IMR-90 (cell line): Measurements from ENCODE around the gene SAA4. TPM values are rescaled to one million over a fixed set of nuclear protein-coding genes. Genes with fewer than 3 reads are reported as not detected.
"Not testable (repeated sequence)": the region's sequence is repeated elsewhere in the genome, so short reads cannot be mapped to it uniquely, and the experiment has no call there.

Source experiments
- ATAC-seq: fragments of 200-7000 bp; cut with Tn5 transposase; 2 replicates; pipeline ENCODE4 v1.9.1; 2020; ENCODE audit warnings: low read depth, mild to moderate bottlenecking, moderate library complexity
- BruUV-seq: library from RNA; stranded (reverse); fragments of 400-500 nt; replicated peaks from 2 replicates; lab custom pipeline; 2021; lab: Mats Ljungman, UMichigan
- CTCF ChIA-PET: fragments of 300-600 bp; formaldehyde crosslinking; extraction: SDS; loops from one replicate; lab custom pipeline; 2021; ENCODE audit warnings: antibody characterized with exemption; lab: Yijun Ruan, JAX
- POLR2A ChIA-PET: fragments of 300-600 bp; sonication (Branson Sonifier 250); formaldehyde crosslinking; loops from one replicate; lab custom pipeline; 2022; ENCODE audit warnings: antibody characterized with exemption; ENCODE audit not compliant: unreplicated experiment; lab: Charles Lee
- DNase-seq: peaks from one replicate; pipeline ENCODE4 v3.0.0; 2013
- H2AFZ ChIP-seq: replicated peaks from 2 replicates; pipeline ENCODE3; 2013; ENCODE audit warnings: low read length, mild to moderate bottlenecking; ENCODE audit not compliant: poor library complexity
- H2AK5ac ChIP-seq: 2 replicates; pipeline ENCODE4 v1.6.1; 2013; ENCODE audit warnings: low read depth, low read length, inconsistent platforms
- H2AK9ac ChIP-seq: replicated peaks from 2 replicates; pipeline ENCODE3; 2013; ENCODE audit warnings: mild to moderate bottlenecking, low read depth, low read length, moderate library complexity; ENCODE audit not compliant: poor library complexity
- H2BK120ac ChIP-seq: 2 replicates; pipeline ENCODE4 v1.6.1; 2013; ENCODE audit warnings: low read depth, low read length, inconsistent platforms
- H2BK15ac ChIP-seq: 3 replicates; pipeline ENCODE4 v1.6.1; 2013; ENCODE audit warnings: low read depth, low read length, inconsistent platforms
- H2BK20ac ChIP-seq: 2 replicates; pipeline ENCODE4 v1.6.1; 2013; ENCODE audit warnings: low read depth, mild to moderate bottlenecking, inconsistent platforms, low read length, moderate library complexity
- H2BK5ac ChIP-seq: 2 replicates; pipeline ENCODE4 v1.6.1; 2013; ENCODE audit warnings: mild to moderate bottlenecking, low read depth, low read length, inconsistent platforms; ENCODE audit not compliant: poor library complexity, severe bottlenecking
- H3K14ac ChIP-seq: replicated peaks from 2 replicates; pipeline ENCODE4 v1.6.1; 2013; ENCODE audit warnings: low read depth, low read length, inconsistent platforms
- H3K18ac ChIP-seq: 2 replicates; pipeline ENCODE4 v1.6.1; 2013; ENCODE audit warnings: low read depth, low read length, control low read depth
- H3K23ac ChIP-seq: 2 replicates; pipeline ENCODE4 v1.6.1; 2013; ENCODE audit warnings: low read depth, low read length, inconsistent platforms
- H3K27ac ChIP-seq: 2 replicates; pipeline ENCODE4 v1.5.1; 2013; ENCODE audit warnings: mild to moderate bottlenecking, control low read depth, low read length; ENCODE audit not compliant: insufficient read depth
- H3K27me3 ChIP-seq: 2 replicates; pipeline ENCODE4 v1.6.1; 2013; ENCODE audit warnings: low read length; ENCODE audit not compliant: control insufficient read depth, insufficient read depth
- H3K36me3 ChIP-seq: 2 replicates; pipeline ENCODE4 v1.6.1; 2013; ENCODE audit warnings: low read length, mixed read lengths; ENCODE audit not compliant: control insufficient read depth, insufficient read depth
- H3K4ac ChIP-seq: 2 replicates; pipeline ENCODE4 v1.6.1; 2013; ENCODE audit warnings: low read depth, low read length, inconsistent platforms
- H3K4me1 ChIP-seq: 2 replicates; pipeline ENCODE4 v1.6.1; 2013; ENCODE audit warnings: low read length, mixed read lengths; ENCODE audit not compliant: control insufficient read depth, insufficient read depth
- H3K4me2 ChIP-seq: 2 replicates; pipeline ENCODE4 v1.6.1; 2013; ENCODE audit warnings: low read depth, mild to moderate bottlenecking, control low read depth, low read length, moderate library complexity
- H3K4me3 ChIP-seq: 2 replicates; pipeline ENCODE4 v1.5.1; 2013; ENCODE audit warnings: low read depth, mild to moderate bottlenecking, control low read depth, low read length, moderate library complexity; ENCODE audit not compliant: insufficient read depth
- H3K56ac ChIP-seq: 2 replicates; pipeline ENCODE4 v1.6.1; 2013; ENCODE audit warnings: low read length, inconsistent platforms; ENCODE audit not compliant: insufficient read depth; ENCODE audit errors: extremely low read depth
- H3K79me1 ChIP-seq, 2 experiments: 2 replicates each; pipeline ENCODE4 v1.6.1; 2013; ENCODE audit warnings: low read length in 2 of 2, inconsistent platforms in 1 of 2, low read depth in 1 of 2
- H3K9ac ChIP-seq: 2 replicates; pipeline ENCODE4 v1.6.1; 2013; ENCODE audit warnings: low read depth, low read length, control low read depth
- H3K9me1 ChIP-seq: 2 replicates; pipeline ENCODE4 v1.6.1; 2013; ENCODE audit warnings: low read length, inconsistent platforms; ENCODE audit not compliant: insufficient read depth
- H3K9me3 ChIP-seq: 2 replicates; pipeline ENCODE4 v1.6.1; 2013; ENCODE audit warnings: low read length; ENCODE audit not compliant: control insufficient read depth, insufficient read depth
- H4K20me1 ChIP-seq: 2 replicates; pipeline ENCODE4 v1.6.1; 2013; ENCODE audit warnings: low read length, inconsistent platforms; ENCODE audit not compliant: insufficient read depth
- H4K5ac ChIP-seq: 2 replicates; pipeline ENCODE4 v1.6.1; 2013; ENCODE audit warnings: mild to moderate bottlenecking, low read depth, low read length, control low read depth
- H4K8ac ChIP-seq, 2 experiments: 2 replicates each; pipeline ENCODE4 v1.6.1; 2013; ENCODE audit warnings: low read depth in 2 of 2, low read length in 2 of 2, control low read depth in 1 of 2, inconsistent platforms in 1 of 2
- H4K91ac ChIP-seq: 2 replicates; pipeline ENCODE4 v1.6.1; 2013; ENCODE audit warnings: low read depth, low read length, inconsistent platforms; ENCODE audit not compliant: insufficient read depth
- NFE2L2 ChIP-seq: fragments of 150-350 bp; IDR thresholded peaks from 2 replicates; pipeline ENCODE4 v1.6.1; 2016; ENCODE audit warnings: low read depth, mild to moderate bottlenecking, low read length
- WGBS, 2 experiments: methylation state at CpG; one replicate each; pipeline versions ENCODE4 v1.1.5 to v1.1.7; 2013; ENCODE audit warnings: missing lambda C conversion rate in 2 of 2; ENCODE audit not compliant: insufficient read length in 1 of 2; ENCODE audit errors: extremely low coverage in 2 of 2; 5-methylcytosine and 5-hydroxymethylcytosine counted together
- dilution Hi-C: fragments of 300-500 bp; cut with HindIII; formaldehyde crosslinking; loops from one replicate; pipeline ENCODE4 v1.14.3; 2018; ENCODE audit warnings: low sequenced_read_pairs; ENCODE audit not compliant: unreplicated experiment
- in situ Hi-C: fragments of 300-500 bp; cut with MboI; formaldehyde crosslinking; loops from 3 replicates; pipeline ENCODE4 v1.14.3; 2019; ENCODE audit warnings: low sequenced_read_pairs, inconsistent platforms, mixed read lengths
- intact Hi-C: fragments of 100-400 bp; cut with micrococcal nuclease; formaldehyde crosslinking; loops from 2 replicates; pipeline ENCODE4 v1.10.0; 2022
- polyA plus RNA-seq, 3 experiments: library from polyadenylated mRNA; depleted of rRNA; stranded (reverse); fragments of >200 nt; gene quantifications; 2 replicates each; pipeline ENCODE4 v1.2.3, GENCODE V29; 2012; ENCODE audit warnings: low replicate concordance in 1 of 3
- total RNA-seq: library from RNA; depleted of rRNA; stranded (reverse); fragments of >200 nt; gene quantifications from 2 replicates; pipeline ENCODE4 v1.2.3, GENCODE V29; 2012

SAA4 gene
- total and polyA plus RNA-seq, 2 of the 4 experiments (the other 2 are of a cell fraction): not detected

DNA sequence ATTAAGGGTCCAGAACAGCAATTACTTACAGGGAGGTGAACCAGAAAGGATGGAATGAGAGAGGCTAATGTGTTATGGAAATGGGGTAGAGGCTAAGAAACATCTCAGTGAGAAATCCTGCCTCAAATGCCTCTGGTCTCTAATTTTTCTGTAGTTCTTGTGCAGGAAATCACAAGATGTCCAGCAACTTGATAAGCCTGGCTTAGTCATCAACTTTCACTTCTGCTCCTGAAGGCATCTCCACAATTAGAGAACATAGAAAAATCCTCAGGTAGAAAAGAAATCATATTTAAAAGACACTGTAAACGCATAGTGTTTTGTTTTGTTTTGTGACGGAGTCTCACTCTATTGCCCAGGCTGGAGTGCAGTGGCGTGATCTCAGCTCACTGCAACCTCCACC lies 45.2 kb downstream of the SAA4 start:
- no peaks in the 10 kb centered on the region for H3K9me3 ChIP-seq
- H3K27ac ChIP-seq: no peak overlapping the region
- H3K27me3 ChIP-seq: no peaks in the 10 kb centered on the region
- H2AK5ac ChIP-seq: no peak overlapping the region
- WGBS, 2 experiments: no CpG with 5 or more reads among the region's 3 CpGs
- H2BK20ac ChIP-seq: no peak overlapping the region
- no peaks in the 10 kb centered on the region for H3K4me1 ChIP-seq
- no peak overlapping the region for H3K14ac ChIP-seq
- H3K23ac ChIP-seq: no peak overlapping the region
- H2BK120ac ChIP-seq: no peak overlapping the region
- in situ Hi-C loops: no loop called here
- H2AFZ ChIP-seq: no peak overlapping the region
- H3K4me3 ChIP-seq: no peak overlapping the region
- no peak overlapping the region for H3K18ac ChIP-seq
- POLR2A ChIA-PET: no interaction called here
- H2AK9ac ChIP-seq: no peak overlapping the region
- H3K36me3 ChIP-seq: no peaks in the 10 kb centered on the region
- H4K20me1 ChIP-seq: no peaks in the 10 kb centered on the region
- no peak overlapping the region for H4K91ac ChIP-seq
- intact Hi-C loops: no loop called here
- dilution Hi-C loops: no loop called here
- peak; percentile 2 for DNase-seq
- H4K5ac ChIP-seq: no peak overlapping the region
- H4K8ac ChIP-seq: no peak overlapping the region
- no peak overlapping the region for H3K4me2 ChIP-seq
- H2BK15ac ChIP-seq: no peak overlapping the region
- CTCF ChIA-PET: interaction anchor here (1.0 kb wide), 1 partner anchor 12 kb away, joined by 3 read pairs; no protein-coding TSS in a partner anchor
- no peak for TF ChIP-seq NFE2L2
- H3K9ac ChIP-seq: no peak overlapping the region
- H3K56ac ChIP-seq: no peak overlapping the region
- no peak overlapping the region for H2BK5ac ChIP-seq
- ATAC-seq: no peak
- BruUV-seq: no TSS peak
- no peaks in the 10 kb centered on the region for H3K79me1 ChIP-seq
- H3K4ac ChIP-seq: no peak overlapping the region
- no peaks in the 10 kb centered on the region for H3K9me1 ChIP-seq

DNA sequence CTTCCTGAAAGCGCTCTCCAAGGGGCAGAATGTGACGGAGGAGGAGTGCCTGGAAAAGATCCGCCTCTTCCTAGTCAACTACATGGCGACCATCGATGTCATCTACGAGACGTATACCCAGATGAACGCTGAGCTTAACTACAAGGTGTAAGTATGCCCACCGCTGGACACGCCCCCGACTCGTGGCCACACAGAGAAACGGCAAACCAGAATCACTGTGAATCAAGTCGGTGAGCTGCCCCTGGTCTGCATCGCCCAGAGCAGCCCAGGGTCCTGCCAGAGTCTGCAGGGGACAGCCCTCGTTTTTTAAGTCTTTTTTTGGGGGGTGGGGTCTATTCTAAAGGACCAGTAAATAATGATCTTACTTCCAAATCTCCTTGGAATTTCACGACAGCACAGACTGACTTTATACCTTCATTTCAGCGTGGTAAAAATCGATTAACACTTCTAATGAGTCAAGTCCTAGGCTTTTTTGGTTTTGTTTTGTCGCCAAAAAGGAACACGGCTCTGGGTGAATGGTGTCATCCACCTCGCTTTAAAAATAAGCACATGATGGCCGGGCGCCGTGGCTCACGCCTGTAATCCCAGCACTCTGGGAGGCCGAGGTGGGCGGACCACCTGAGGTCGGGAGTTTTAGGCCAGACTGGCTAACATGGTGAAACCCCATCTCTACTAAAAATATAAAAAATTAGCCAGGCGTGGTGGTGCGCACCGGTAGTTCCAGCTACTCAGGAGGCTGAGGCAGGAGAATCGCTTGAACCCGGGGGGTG lies 46.9 kb downstream of the SAA4 start:
- DNase-seq, H3K36me3 ChIP-seq, in situ Hi-C loops, H3K4me1 ChIP-seq, H2BK20ac ChIP-seq, H3K14ac ChIP-seq, H4K91ac ChIP-seq, H3K79me1 ChIP-seq, dilution Hi-C loops, H3K9ac ChIP-seq, H2BK5ac ChIP-seq, H3K9me3 ChIP-seq, BruUV-seq, H3K27ac ChIP-seq, H3K18ac ChIP-seq, H2AFZ ChIP-seq, H4K8ac ChIP-seq, ATAC-seq, H3K23ac ChIP-seq, H3K4me3 ChIP-seq, intact Hi-C loops, H2AK9ac ChIP-seq, H3K56ac ChIP-seq, H4K20me1 ChIP-seq, H3K4ac ChIP-seq, POLR2A ChIA-PET, H3K4me2 ChIP-seq, H2BK15ac ChIP-seq, H3K9me1 ChIP-seq, H2AK5ac ChIP-seq, H3K27me3 ChIP-seq, H4K5ac ChIP-seq, H2BK120ac ChIP-seq: not testable (repeated sequence)
- CTCF ChIA-PET: interaction anchor here (0.6 kb wide), 2 partner anchors 14 to 46 kb away, joined by 3 to 8 read pairs; no protein-coding TSS in a partner anchor
- 82% methylated on average over 10 of the region's 34 CpGs; no CpG with 5 or more reads in 1 of the 2 experiments for WGBS, 2 experiments
